CD14-positive monocyte (primary cell): Measurements from ENCODE around the gene EIPR1. TPM values are rescaled to one million over a fixed set of nuclear protein-coding genes. Genes with fewer than 3 reads are reported as not detected.
A peak's percentile ranks its signal among the peaks of the same experiment; 100 is the strongest.

Source experiments
- DNase-seq, 3 donors: peaks; one replicate each; pipeline ENCODE4 v3.0.0-alpha.2; 2011 to 2022
- H2AFZ ChIP-seq: 2 replicates; pipeline ENCODE4 v1.6.0; 2012; ENCODE audit warnings: mild to moderate bottlenecking, low read depth, low read length, inconsistent platforms; ENCODE audit not compliant: insufficient read depth, poor library complexity, severe bottlenecking
- H3K27ac ChIP-seq, 2 donors: 1 replicate in 1 of 2; 2 replicates in 1 of 2; pipeline ENCODE4 v1.5.1; 2012 to 2013; ENCODE audit warnings: low read length in 2 of 2, control low read depth in 1 of 2, inconsistent platforms in 1 of 2, low read depth in 1 of 2, mild to moderate bottlenecking in 1 of 2
- H3K27me3 ChIP-seq, 2 donors: one replicate each; pipeline versions ENCODE4 v1.6.0 to v1.6.1; 2011 to 2013; ENCODE audit warnings: low read length in 2 of 2; ENCODE audit not compliant: control insufficient read depth in 2 of 2, insufficient read depth in 2 of 2
- H3K36me3 ChIP-seq, 2 donors: replicated peaks in 1 of 2; 1 replicate in 1 of 2; 2 replicates in 1 of 2; pipeline versions ENCODE4 v1.5.1 to v1.6.1; 2012 to 2013; ENCODE audit warnings: low read length in 2 of 2, control low read depth in 1 of 2, inconsistent platforms in 1 of 2, mild to moderate bottlenecking in 1 of 2; ENCODE audit not compliant: insufficient read depth in 2 of 2, control insufficient read depth in 1 of 2
- H3K4me1 ChIP-seq, 2 donors: 1 replicate in 1 of 2; 2 replicates in 1 of 2; pipeline versions ENCODE4 v1.5.1 to v1.6.1; 2012 to 2013; ENCODE audit warnings: low read length in 2 of 2, control low read depth in 1 of 2, inconsistent platforms in 1 of 2, mild to moderate bottlenecking in 1 of 2, moderate library complexity in 1 of 2; ENCODE audit not compliant: insufficient read depth in 2 of 2, control insufficient read depth in 1 of 2
- H3K4me2 ChIP-seq: replicated peaks from 2 replicates; pipeline ENCODE3; 2012; ENCODE audit warnings: low read length, moderate library complexity, mild to moderate bottlenecking; ENCODE audit not compliant: poor library complexity, severe bottlenecking; ENCODE audit errors: extremely low read depth
- H3K4me3 ChIP-seq, 3 experiments: fragments of 200-600 bp in 1 of 3; sonication (generic) in 1 of 3; replicated peaks in 1 of 3; 1 replicate in 2 of 3; 2 replicates in 1 of 3; pipeline ENCODE4 v1.5.1; 2011 to 2013; ENCODE audit warnings: low read length in 3 of 3, mild to moderate bottlenecking in 3 of 3, control low read depth in 2 of 3, low read depth in 2 of 3, inconsistent platforms in 1 of 3, moderate library complexity in 1 of 3
- H3K79me2 ChIP-seq: 2 replicates; pipeline ENCODE4 v1.6.0; 2012; ENCODE audit warnings: mild to moderate bottlenecking, control low read depth, inconsistent platforms, low read length, moderate library complexity; ENCODE audit not compliant: insufficient read depth
- H3K9ac ChIP-seq: 2 replicates; pipeline ENCODE4 v1.6.0; 2017; ENCODE audit warnings: low read length, mild to moderate bottlenecking; ENCODE audit not compliant: insufficient read depth, poor library complexity, severe bottlenecking
- H3K9me3 ChIP-seq, 2 donors: replicated peaks in 1 of 2; 1 replicate in 1 of 2; 2 replicates in 1 of 2; pipeline versions ENCODE4 v1.5.1 to v1.6.1; 2012 to 2013; ENCODE audit warnings: low read length in 2 of 2, control low read depth in 1 of 2; ENCODE audit not compliant: control insufficient read depth in 1 of 2, insufficient read depth in 1 of 2
- H4K20me1 ChIP-seq: 2 replicates; pipeline ENCODE4 v1.6.0; 2012; ENCODE audit warnings: mild to moderate bottlenecking, low read length, control low read depth, moderate library complexity; ENCODE audit not compliant: insufficient read depth
- H3K27ac Mint-ChIP-seq, 7 donors: one replicate each; pipeline ENCODE4 v1.8.0; 2020; ENCODE audit warnings: mild to moderate bottlenecking in 7 of 7, mixed read lengths in 7 of 7, moderate library complexity in 6 of 7, inconsistent platforms in 2 of 7
- H3K27me3 Mint-ChIP-seq, 3 donors: one replicate each; pipeline ENCODE4 v1.8.0; 2021 to 2022; ENCODE audit warnings: low read depth in 3 of 3, mild to moderate bottlenecking in 3 of 3, mixed read lengths in 3 of 3, moderate library complexity in 3 of 3, inconsistent platforms in 1 of 3
- H3K36me3 Mint-ChIP-seq, 2 donors: one replicate each; pipeline ENCODE4 v1.8.0; 2020; ENCODE audit warnings: mixed read lengths in 2 of 2, inconsistent platforms in 1 of 2, mild to moderate bottlenecking in 1 of 2
- H3K4me1 Mint-ChIP-seq: one replicate; pipeline ENCODE4 v1.8.0; 2020; ENCODE audit warnings: mild to moderate bottlenecking, mixed read lengths
- H3K4me3 Mint-ChIP-seq, 2 donors: one replicate each; pipeline ENCODE4 v1.8.0; 2020; ENCODE audit warnings: mild to moderate bottlenecking in 2 of 2, mixed read lengths in 2 of 2, moderate library complexity in 1 of 2
- H3K9me3 Mint-ChIP-seq, 7 donors: one replicate each; pipeline ENCODE4 v1.8.0; 2020 to 2022; ENCODE audit warnings: mixed read lengths in 7 of 7, mild to moderate bottlenecking in 6 of 7, moderate library complexity in 6 of 7, inconsistent platforms in 2 of 7
- CTCF ChIP-seq: fragments of 200-600 bp; IDR thresholded peaks from one replicate; pipeline ENCODE4 v1.8.0; 2022; ENCODE audit warnings: antibody characterized with exemption, mild to moderate bottlenecking
- WGBS: methylation state at CpG from one replicate; pipeline ENCODE4 v1.1.5; 2013; ENCODE audit warnings: missing lambda C conversion rate; ENCODE audit not compliant: insufficient coverage; 5-methylcytosine and 5-hydroxymethylcytosine counted together
- intact Hi-C, 2 donors: fragments of 100-400 bp; cut with micrococcal nuclease; formaldehyde crosslinking; loops; one replicate each; pipeline versions ENCODE4 v1.15.0 to v1.15.1; 2023
- polyA plus RNA-seq, 3 donors: library from polyadenylated mRNA; depleted of rRNA in 1 of 3; unstranded in 2 of 3; stranded (reverse) in 1 of 3; fragments of 300-500 nt in 2 of 3; fragments of >200 nt in 1 of 3; fragmentation: Illumina TruSeq in 2 of 3; gene quantifications; 1 replicate in 2 of 3; 2 replicates in 1 of 3; pipeline ENCODE4 v1.2.3, GENCODE V29; 2012 to 2021

The EIPR1 gene
- polyA plus RNA-seq, 3 donors: 19.0 to 22.4 (median 20.8) TPM

GRCh38 chr2:3342324-3342723 lies 35.3 kb downstream of the EIPR1 start:
- H4K20me1 ChIP-seq: no peaks in the 10 kb centered on the region
- no peak overlapping the region for H2AFZ ChIP-seq
- Mint-ChIP-seq H3K27ac (no peak overlapping the region), H3K4me3 (no peak overlapping the region), H3K9me3 (peaks cover 1 to 18% (median 4%) of the 10 kb centered on the region in 7 donors), H3K27me3 (peaks cover 0 to 1% (median 0%) of the 10 kb centered on the region in 3 donors), H3K36me3 (peaks cover 39 to 41% of the 10 kb centered on the region in 2 donors), H3K4me1 (no peaks in the 10 kb centered on the region)
- H3K27me3 ChIP-seq: no peaks in the 10 kb centered on the region
- H3K4me1 ChIP-seq: no peaks in the 10 kb centered on the region
- no peak overlapping the region for H3K4me2 ChIP-seq
- peaks cover 11 to 28% of the 10 kb centered on the region in 2 donors for H3K36me3 ChIP-seq
- intact Hi-C loops: no loop called here
- TF ChIP-seq CTCF: no peak
- no peak overlapping the region for H3K9ac ChIP-seq
- peaks cover 0 to 12% of the 10 kb centered on the region in 2 donors for H3K9me3 ChIP-seq
- 97% methylated on average over 8 of the region's 9 CpGs for WGBS
- no peaks in the 10 kb centered on the region for H3K79me2 ChIP-seq
- no peak overlapping the region for H3K4me3 ChIP-seq
- H3K27ac ChIP-seq: no peak overlapping the region
- no peak for DNase-seq

DNA sequence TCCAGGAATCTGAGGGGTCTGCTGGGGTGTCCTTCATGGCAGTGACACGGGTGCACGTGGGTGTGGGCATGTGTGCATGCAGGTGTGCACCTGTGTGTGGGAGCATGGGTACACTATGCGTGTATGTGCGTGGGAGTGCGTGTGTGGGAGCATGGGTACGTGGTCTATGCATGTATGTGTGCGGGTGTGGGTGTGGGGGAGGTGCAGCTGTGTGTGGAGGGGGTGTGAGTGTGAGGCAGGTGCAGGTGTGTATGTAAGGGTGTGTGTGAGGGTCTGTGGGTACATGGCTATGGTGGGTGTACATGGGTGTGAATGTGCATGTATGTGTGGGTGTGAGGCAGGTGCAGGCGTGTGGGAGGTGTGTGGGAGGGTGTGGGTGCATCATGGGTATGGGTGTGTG lies 36.3 kb downstream of the EIPR1 start:
- no peaks in the 10 kb centered on the region for H3K27me3 ChIP-seq
- H3K4me1 ChIP-seq: no peaks in the 10 kb centered on the region
- H3K9me3 ChIP-seq: peaks cover 0 to 13% of the 10 kb centered on the region in 2 donors
- peak overlapping the region in 1 of 2 donors; percentile 60 for H3K4me3 Mint-ChIP-seq
- H3K9me3 Mint-ChIP-seq: peaks cover 1 to 21% (median 7%) of the 10 kb centered on the region in 7 donors
- DNase-seq: no peak
- peaks cover 0 to 1% (median 0%) of the 10 kb centered on the region in 3 donors for H3K27me3 Mint-ChIP-seq
- H3K27ac Mint-ChIP-seq: no peak overlapping the region
- peaks cover 8 to 26% of the 10 kb centered on the region in 2 donors for H3K36me3 ChIP-seq
- no peak overlapping the region for H3K9ac ChIP-seq
- no peak for TF ChIP-seq CTCF
- H3K4me3 ChIP-seq: no peak overlapping the region
- no peak overlapping the region for H2AFZ ChIP-seq
- H3K4me1 Mint-ChIP-seq: no peaks in the 10 kb centered on the region
- intact Hi-C loops: no loop called here
- no peaks in the 10 kb centered on the region for H4K20me1 ChIP-seq
- H3K27ac ChIP-seq: no peak overlapping the region
- no peaks in the 10 kb centered on the region for H3K79me2 ChIP-seq
- H3K4me2 ChIP-seq: no peak overlapping the region
- WGBS: 98% methylated on average over 8 of the region's 8 CpGs
- peaks cover 34 to 38% of the 10 kb centered on the region in 2 donors for H3K36me3 Mint-ChIP-seq
